Effector CD8-positive, alpha-beta T cell (primary cell): Measurements from ENCODE around the gene KCNAB1.
"Not testable (repeated sequence)": the region's sequence is repeated elsewhere in the genome, so short reads cannot be mapped to it uniquely, and the experiment has no call there.

Experiments used
- DNase-seq: peaks from one replicate; lab custom pipeline; 2025; lab: John Stamatoyannopoulos, UW

The KCNAB1 gene

DNA sequence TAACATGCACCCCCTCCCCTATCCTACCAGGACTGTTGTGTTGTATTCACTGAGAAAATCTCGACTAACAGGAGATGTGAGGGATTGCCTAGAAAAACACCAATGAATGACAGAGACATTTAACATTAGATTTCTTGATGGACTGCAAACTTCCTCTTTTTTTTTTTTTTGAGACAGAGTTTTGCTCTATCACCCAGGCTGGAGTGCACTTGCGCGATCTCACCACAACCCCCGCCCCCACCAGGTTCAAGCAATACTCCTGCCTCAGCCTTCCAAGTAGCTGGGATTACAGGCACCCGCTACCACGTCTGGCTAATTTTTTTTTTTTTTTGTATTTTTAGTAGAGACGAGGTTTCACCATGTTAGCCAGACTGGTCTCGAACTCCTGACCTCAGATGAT, 17.0 kb downstream of the KCNAB1 start:
- not testable (repeated sequence) for DNase-seq

GRCh38 chr3:156140001-156140595, 19.7 kb downstream of the KCNAB1 start:
- DNase-seq, result no peak

GRCh38 chr3:156142702-156143101, 22.3 kb downstream of the KCNAB1 start:
- DNase-seq, result no peak

GRCh38 chr3:156143136-156143535, 22.8 kb downstream of the KCNAB1 start:
- DNase-seq, result no peak

DNA sequence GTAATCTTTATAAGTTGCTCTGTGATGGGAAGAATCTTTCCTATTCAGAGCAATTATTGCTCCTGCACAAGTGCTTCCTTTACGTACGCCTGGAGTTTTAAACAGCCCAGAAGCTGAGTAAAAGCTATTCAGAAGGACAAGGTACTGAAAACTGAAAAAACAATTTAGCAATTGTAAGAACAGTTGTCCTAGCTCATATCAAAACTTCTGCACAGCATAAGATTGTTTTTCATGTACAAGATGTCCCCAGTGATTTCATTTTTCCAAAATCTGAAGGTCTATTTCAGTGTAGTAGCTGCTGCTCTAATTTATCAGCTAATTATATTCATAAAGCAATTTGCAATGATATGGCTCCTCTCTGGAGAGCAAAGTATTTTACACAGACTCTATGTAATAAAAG, 23.7 kb downstream of the KCNAB1 start:
- no peak for DNase-seq

GRCh38 chr3:156145866-156146265, 25.5 kb downstream of the KCNAB1 start:
- DNase-seq, result no peak

GRCh38 chr3:156148345-156148945, 28.1 kb downstream of the KCNAB1 start:
- DNase-seq, result no peak

- no peak for DNase-seq
These were observed 28.6 kb downstream of the KCNAB1 start for GRCh38 chr3:156148946-156149381.

- DNase-seq, result no peak
These were observed 29.5 kb downstream of the KCNAB1 start for GRCh38 chr3:156149876-156150275.

- DNase-seq, result peak; percentile 4
These were observed 30.2 kb downstream of the KCNAB1 start for GRCh38 chr3:156150434-156151066.

GRCh38 chr3:156151824-156152428, 31.5 kb downstream of the KCNAB1 start:
- DNase-seq, result no peak

DNA sequence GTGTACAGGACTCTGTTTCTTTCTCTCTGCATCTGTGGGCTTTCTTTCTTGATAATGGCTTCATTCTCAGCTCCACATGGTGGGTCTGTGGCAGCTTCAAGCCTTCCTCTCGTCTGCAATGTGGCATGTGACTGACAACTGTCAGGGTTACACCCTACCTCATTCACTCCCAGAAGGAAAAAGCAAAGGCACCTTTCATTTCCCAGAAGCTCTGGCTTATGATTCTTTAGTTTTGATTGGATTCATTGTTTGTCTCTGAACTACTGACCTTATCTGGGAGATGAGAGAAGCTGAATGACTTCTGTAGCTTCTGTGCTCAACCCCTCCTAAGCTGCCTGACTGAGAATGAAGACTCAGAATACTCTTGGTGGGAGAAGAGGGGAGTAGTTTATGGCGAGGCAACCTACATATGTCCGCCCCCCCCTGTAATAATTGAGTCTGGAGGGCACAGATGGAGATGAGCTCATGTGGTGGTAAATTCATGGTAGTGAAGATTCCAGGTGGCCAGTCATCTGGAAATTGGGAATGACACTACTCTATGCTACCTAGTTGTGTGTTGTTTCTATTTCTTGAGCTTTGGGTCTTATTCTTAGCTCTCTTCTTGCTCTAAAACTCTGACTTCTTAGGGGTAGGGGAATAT, 38.4 kb downstream of the KCNAB1 start:
- DNase-seq, result no peak

DNA sequence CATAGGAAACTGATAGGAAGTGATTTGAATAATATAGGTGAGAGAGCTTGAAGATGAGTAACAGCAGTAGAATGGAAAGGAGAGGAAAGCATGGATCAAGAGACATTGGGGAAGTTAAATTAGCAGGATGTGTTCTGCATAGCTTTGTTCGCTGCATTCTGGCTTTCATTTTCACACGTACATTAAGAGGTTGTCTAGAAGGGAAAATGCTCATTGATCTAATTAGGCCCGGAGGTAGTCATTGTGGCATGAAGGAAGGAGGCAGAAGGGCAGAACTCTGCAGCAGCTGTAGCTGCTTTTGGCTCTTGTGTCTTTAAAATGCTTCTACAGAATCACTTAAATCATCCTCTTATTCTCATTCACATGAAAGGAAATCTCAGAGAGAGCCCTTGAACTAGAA, 40.3 kb downstream of the KCNAB1 start:
- DNase-seq, result no peak

GRCh38 chr3:156161172-156161571, 40.8 kb downstream of the KCNAB1 start:
- no peak for DNase-seq

DNA sequence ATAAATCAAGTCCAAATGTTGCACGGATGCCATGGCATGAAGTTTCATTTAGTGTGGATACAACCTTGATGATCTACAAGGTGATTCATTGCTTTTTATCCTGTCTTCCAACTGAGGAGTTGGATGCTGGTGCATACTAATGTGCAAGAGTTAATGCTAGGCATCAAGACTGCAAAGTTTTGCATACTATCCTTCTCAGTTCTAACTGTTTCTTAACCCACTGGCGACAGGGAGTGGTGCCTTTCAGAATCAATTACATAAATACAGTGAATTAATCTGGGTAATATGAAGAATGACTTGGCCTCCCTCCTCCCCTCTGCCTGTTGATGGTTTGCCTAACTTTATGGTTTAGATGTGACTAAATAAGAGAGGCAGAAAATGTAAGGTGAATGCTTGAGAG, 43.5 kb downstream of the KCNAB1 start:
- DNase-seq, result no peak

DNA sequence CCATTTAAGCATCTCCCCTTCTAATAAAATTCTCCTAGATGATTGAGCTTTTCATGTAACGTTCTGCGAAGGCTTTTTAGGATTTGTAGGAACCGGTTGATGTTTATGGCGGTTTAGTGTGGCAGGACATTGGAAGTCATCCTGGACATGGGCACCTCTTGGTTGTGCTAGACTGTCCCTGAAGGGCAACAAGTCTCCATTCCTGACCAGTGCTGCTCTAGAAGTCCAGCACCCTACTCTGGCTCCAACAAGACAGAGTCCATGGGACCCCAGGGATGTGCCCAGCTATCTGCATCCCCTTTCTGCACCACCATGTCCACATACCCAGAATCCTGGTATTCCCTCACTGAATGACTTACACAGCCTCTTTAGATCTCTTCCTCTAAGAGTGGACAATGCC, 46.4 kb downstream of the KCNAB1 start:
- DNase-seq, result no peak

GRCh38 chr3:156170571-156170970, 50.2 kb downstream of the KCNAB1 start:
- DNase-seq, result no peak

DNA sequence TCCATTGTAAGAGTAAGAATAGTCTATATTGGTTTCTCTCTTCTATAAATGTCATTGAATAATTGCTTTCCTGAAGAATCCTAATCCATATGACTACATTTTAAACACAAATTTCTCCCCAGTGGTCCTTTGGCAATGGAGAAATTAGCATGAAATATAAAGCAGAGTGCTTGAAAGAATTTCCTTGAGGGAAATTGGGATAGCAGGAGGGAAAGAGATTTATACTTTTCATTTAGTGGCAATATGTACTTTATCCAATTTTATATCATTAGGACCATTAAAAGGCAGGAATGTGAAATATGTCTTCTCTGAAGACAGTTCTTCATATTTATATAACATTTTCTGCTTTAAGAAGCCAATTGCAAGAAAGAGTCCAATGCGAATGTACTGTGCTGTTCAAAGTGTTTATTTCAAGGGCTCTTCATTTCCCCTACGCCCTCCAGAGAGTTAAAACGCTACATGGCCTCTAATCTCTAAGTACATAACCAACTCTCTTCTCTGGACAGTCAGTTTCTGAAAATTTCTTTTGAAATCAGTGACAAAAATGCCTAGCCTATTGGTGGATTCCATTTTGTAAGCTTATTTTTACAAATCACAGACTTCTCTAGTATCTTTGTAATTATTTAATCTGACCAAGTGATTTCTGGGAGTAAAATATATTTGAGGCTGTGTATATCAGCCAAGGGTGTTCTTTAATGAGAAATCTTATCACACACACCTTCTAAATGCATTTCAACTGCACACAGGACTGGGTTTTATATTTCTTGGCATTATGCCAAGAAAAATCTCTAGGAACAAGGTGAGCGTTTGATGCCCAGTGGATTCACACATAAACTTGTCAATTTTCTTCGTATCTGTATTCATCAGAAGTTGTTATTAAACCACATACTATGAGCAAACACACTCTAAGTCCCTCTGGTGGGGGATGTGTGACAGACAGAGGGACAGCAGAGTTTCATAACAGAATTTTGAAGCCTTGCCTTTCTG, 51.2 kb downstream of the KCNAB1 start:
- DNase-seq, result no peak

- no peak for DNase-seq
These were observed 52.2 kb downstream of the KCNAB1 start for GRCh38 chr3:156172536-156172935.

DNA sequence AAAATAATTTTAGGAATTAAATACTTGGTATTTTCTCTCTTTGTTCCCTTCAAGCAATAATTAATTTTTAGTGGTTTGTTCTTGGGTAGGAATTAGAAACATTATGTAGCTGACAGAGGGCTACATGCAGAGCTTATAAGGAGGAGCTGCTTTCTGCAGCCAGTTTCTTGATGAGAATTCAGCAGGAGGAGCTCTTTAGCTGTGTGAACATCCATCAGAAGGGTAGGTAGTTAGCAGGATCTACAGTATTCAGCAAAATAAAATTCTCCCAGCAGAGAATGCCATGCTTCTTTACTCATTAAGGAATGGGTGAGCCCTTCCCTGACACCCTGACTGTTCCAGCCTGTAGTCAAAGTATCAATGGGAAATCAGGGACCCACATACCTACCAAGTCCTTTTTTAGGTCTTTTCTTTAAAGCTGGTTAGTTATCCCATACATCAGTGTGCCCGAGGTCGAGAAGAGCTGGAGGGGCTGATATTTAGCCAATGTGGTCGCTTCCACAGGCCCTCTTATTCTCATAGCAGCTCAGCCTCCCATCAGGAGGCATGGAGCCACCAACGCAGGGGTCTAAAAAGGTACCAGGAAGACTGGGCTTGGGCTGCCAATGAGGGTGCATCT, 54.0 kb downstream of the KCNAB1 start:
- DNase-seq, result no peak

DNA sequence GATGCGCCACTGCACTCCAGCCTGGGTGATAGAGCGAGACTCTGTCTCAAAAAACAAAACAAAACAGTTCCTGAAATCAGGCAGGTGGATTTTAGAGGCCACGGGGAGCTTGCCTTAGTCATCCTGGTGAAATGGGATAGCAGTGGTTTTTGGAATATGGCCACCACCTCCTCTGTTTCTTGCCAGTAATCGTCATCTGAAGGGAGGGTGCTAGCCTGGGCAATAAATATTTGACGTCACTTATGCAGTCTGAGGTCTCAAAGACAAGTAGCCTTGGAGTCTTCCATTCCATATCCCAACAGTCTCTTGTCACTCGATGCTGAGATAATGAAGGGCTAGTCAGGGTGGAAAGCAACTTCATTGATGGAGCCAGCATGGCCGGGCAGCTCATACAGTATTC, 55.2 kb downstream of the KCNAB1 start:
- DNase-seq, result no peak
